ENCODE results near the gene FBXO28. TPM values are rescaled to one million over a fixed set of nuclear protein-coding genes. Genes with fewer than 3 reads are reported as not detected.
"Not testable (repeated sequence)": the region's sequence is repeated elsewhere in the genome, so short reads cannot be mapped to it uniquely, and the experiment has no call there.

FBXO28 gene
- total RNA-seq, 1 donor from 2014 or later = 29.2 TPM

GRCh38 chr1:224205438-224205840, 91.5 kb downstream of the FBXO28 start:
- H3K9me3 Mint-ChIP-seq = no peaks in the 10 kb centered on the region
- peaks cover 3% of the 10 kb centered on the region for H3K4me1 Mint-ChIP-seq
- no peaks in the 10 kb centered on the region for H3K27me3 Mint-ChIP-seq (ENCODE audit: low read depth)
- H3K4me3 Mint-ChIP-seq = no peak overlapping the region
- TF ChIP-seq CTCF (conservative IDR thresholded peaks at IDR 0.05) = no peak
- DNase-seq (ENCODE audit: low read depth, low spot score) = no peak
- peak overlapping the region; percentile 57 for H3K27ac Mint-ChIP-seq (ENCODE audit: unreplicated experiment)
- H3K36me3 Mint-ChIP-seq (ENCODE audit: low read depth) = no peaks in the 10 kb centered on the region

GRCh38 chr1:224205931-224206538, 92.1 kb downstream of the FBXO28 start:
- not testable (repeated sequence) for H3K27ac Mint-ChIP-seq (ENCODE audit: unreplicated experiment); H3K36me3 Mint-ChIP-seq (ENCODE audit: low read depth); H3K9me3 Mint-ChIP-seq; DNase-seq (ENCODE audit: low read depth, low spot score); H3K4me1 Mint-ChIP-seq; H3K27me3 Mint-ChIP-seq (ENCODE audit: low read depth); H3K4me3 Mint-ChIP-seq

DNA sequence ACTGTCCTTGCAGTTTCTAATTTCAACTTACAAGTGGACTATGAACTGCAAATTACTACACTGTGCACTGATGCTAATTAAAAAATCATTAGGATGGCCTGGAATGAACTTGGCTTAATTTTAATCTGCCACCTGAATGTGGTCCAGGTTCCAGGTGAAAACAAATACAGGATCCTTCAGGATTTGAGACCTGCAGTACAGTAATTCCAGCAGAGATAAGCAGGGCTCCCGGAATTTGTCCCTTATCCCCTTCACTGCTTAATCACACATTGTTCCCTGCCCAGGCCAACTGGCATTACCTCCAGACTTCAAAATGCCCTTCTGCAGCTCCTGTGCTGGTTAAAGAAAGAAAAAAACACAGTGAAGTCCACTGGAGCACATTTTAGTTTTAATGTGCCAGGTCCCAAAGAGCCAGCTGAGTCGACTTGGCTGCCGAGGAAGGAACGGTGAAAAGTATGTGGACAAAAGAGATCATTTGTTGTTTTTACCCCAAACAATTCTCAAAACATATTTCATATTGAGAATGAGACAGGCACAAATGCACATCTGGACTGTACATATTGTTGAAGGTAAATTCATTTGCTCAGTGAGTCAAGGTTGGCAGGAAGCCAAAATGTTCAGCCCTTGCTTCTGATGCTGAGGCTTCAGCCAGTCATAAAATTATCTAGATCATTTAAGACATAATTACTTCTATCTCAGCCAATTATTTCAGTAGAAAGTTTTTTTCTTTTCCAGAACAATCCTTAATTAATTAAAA, 97.5 kb downstream of the FBXO28 start:
- Mint-ChIP-seq H3K9me3 (no peaks in the 10 kb centered on the region), H3K4me1 (no peaks in the 10 kb centered on the region), H3K27ac (ENCODE audit: unreplicated experiment) (no peak overlapping the region), H3K36me3 (ENCODE audit: low read depth) (no peaks in the 10 kb centered on the region), H3K4me3 (no peak overlapping the region), H3K27me3 (ENCODE audit: low read depth) (no peaks in the 10 kb centered on the region)
- no peak for DNase-seq (ENCODE audit: low read depth, low spot score)
- TF ChIP-seq CTCF (conservative IDR thresholded peaks at IDR 0.05) = no peak

Other genes with a start within 250 kb of the FBXO28 start
- 40.5 TPM in 2 replicates for gene DEGS1, start 69.1 kb downstream of the FBXO28 start, total RNA-seq
- 51.2 and 53.8 TPM in 2 replicates for gene NVL, start 216.1 kb downstream of the FBXO28 start, total RNA-seq
- 66.5 and 70.2 TPM in 2 replicates for gene CNIH4, start 242.8 kb downstream of the FBXO28 start, total RNA-seq